Dendritic cell treated with granulocyte-macrophage colony-stimulating factor and Interleukin-4, amounts not matched to agents 40 ng/mL and 50 ng/mL, for 4 days (primary cell): ENCODE measurements around the gene ARHGAP26.

Experiments
- H3K27ac Mint-ChIP-seq: one replicate; pipeline ENCODE4 v1.8.0; 2022; ENCODE audit warnings: mild to moderate bottlenecking, mixed read lengths
- H3K27me3 Mint-ChIP-seq: one replicate; pipeline ENCODE4 v1.8.0; 2022; ENCODE audit warnings: mild to moderate bottlenecking, mixed read lengths
- H3K36me3 Mint-ChIP-seq: one replicate; pipeline ENCODE4 v1.8.0; 2022; ENCODE audit warnings: low read depth, mixed read lengths
- H3K4me1 Mint-ChIP-seq: one replicate; pipeline ENCODE4 v1.8.0; 2022; ENCODE audit warnings: low read depth, mixed read lengths
- H3K4me3 Mint-ChIP-seq: one replicate; pipeline ENCODE4 v1.8.0; 2022; ENCODE audit warnings: mild to moderate bottlenecking, moderate library complexity, mixed read lengths
- H3K9me3 Mint-ChIP-seq: one replicate; pipeline ENCODE4 v1.8.0; 2022; ENCODE audit warnings: mixed read lengths
- intact Hi-C: fragments of 100-400 bp; cut with micrococcal nuclease; formaldehyde crosslinking; loops from one replicate; pipeline ENCODE4 v1.15.0; 2022

ARHGAP26 gene

GRCh38 chr5:142803428-142804125 is 33.4 kb downstream of the ARHGAP26 start:
- H3K9me3 Mint-ChIP-seq = no peaks in the 10 kb centered on the region
- H3K27ac Mint-ChIP-seq = peak overlapping the region; percentile 87
- H3K27me3 Mint-ChIP-seq = no peaks in the 10 kb centered on the region
- no peak overlapping the region for H3K4me3 Mint-ChIP-seq
- H3K4me1 Mint-ChIP-seq = peaks cover 86% of the 10 kb centered on the region
- peaks cover 5% of the 10 kb centered on the region for H3K36me3 Mint-ChIP-seq
- intact Hi-C loops = loop anchor here (2.0 kb wide), 1 partner anchor 13 kb away; no protein-coding TSS in a partner anchor

- Mint-ChIP-seq H3K27me3 (no peaks in the 10 kb centered on the region), H3K27ac (peak overlapping the region; percentile 87), H3K36me3 (peaks cover 5% of the 10 kb centered on the region), H3K4me1 (peaks cover 87% of the 10 kb centered on the region), H3K4me3 (no peak overlapping the region), H3K9me3 (no peaks in the 10 kb centered on the region)
- intact Hi-C loops = no loop called here
These were observed 35.2 kb downstream of the ARHGAP26 start for GRCh38 chr5:142805339-142805738.

- Mint-ChIP-seq H3K27me3 (no peaks in the 10 kb centered on the region), H3K9me3 (no peaks in the 10 kb centered on the region), H3K27ac (peak overlapping the region; percentile 87), H3K4me1 (peaks cover 86% of the 10 kb centered on the region), H3K4me3 (no peak overlapping the region), H3K36me3 (peaks cover 5% of the 10 kb centered on the region)
- intact Hi-C loops = no loop called here
These were observed 36.7 kb downstream of the ARHGAP26 start for GRCh38 chr5:142806841-142807267.

GRCh38 chr5:142807372-142807911 is 37.3 kb downstream of the ARHGAP26 start:
- intact Hi-C loops = no loop called here
- Mint-ChIP-seq H3K36me3 (peaks cover 5% of the 10 kb centered on the region), H3K9me3 (no peaks in the 10 kb centered on the region), H3K27ac (peak overlapping the region; percentile 87), H3K27me3 (no peaks in the 10 kb centered on the region), H3K4me1 (peaks cover 86% of the 10 kb centered on the region), H3K4me3 (peak overlapping the region; percentile 47)

- peak overlapping the region; percentile 35 for H3K4me3 Mint-ChIP-seq
- H3K4me1 Mint-ChIP-seq = peaks cover 94% of the 10 kb centered on the region
- no peaks in the 10 kb centered on the region for H3K27me3 Mint-ChIP-seq
- H3K27ac Mint-ChIP-seq = peak overlapping the region; percentile 87
- H3K36me3 Mint-ChIP-seq = no peaks in the 10 kb centered on the region
- intact Hi-C loops = no loop called here
- H3K9me3 Mint-ChIP-seq = no peaks in the 10 kb centered on the region
These were observed 38.9 kb downstream of the ARHGAP26 start for GRCh38 chr5:142808878-142809598.

GRCh38 chr5:142810081-142810480 is 39.9 kb downstream of the ARHGAP26 start:
- Mint-ChIP-seq H3K9me3 (no peaks in the 10 kb centered on the region), H3K36me3 (no peaks in the 10 kb centered on the region), H3K27me3 (no peaks in the 10 kb centered on the region), H3K4me3 (no peak overlapping the region), H3K27ac (peak overlapping the region; percentile 87), H3K4me1 (peaks cover 97% of the 10 kb centered on the region)
- intact Hi-C loops = loop anchor here (10.0 kb wide), 1 partner anchor 55 kb away; no protein-coding TSS in a partner anchor

- H3K4me3 Mint-ChIP-seq = no peak overlapping the region
- intact Hi-C loops = loop anchor here (10.0 kb wide), 1 partner anchor 54 kb away; no protein-coding TSS in a partner anchor
- peak overlapping the region; percentile 87 for H3K27ac Mint-ChIP-seq
- H3K27me3 Mint-ChIP-seq = no peaks in the 10 kb centered on the region
- peaks cover 96% of the 10 kb centered on the region for H3K4me1 Mint-ChIP-seq
- no peaks in the 10 kb centered on the region for H3K9me3 Mint-ChIP-seq
- H3K36me3 Mint-ChIP-seq = peaks cover 6% of the 10 kb centered on the region
These were observed 40.6 kb downstream of the ARHGAP26 start for GRCh38 chr5:142810743-142811290.

GRCh38 chr5:142811866-142812557 is 41.8 kb downstream of the ARHGAP26 start:
- H3K27ac Mint-ChIP-seq = peak overlapping the region; percentile 87
- intact Hi-C loops = loop anchor here (10.0 kb wide), 1 partner anchor 53 kb away; no protein-coding TSS in a partner anchor
- no peaks in the 10 kb centered on the region for H3K27me3 Mint-ChIP-seq
- no peaks in the 10 kb centered on the region for H3K9me3 Mint-ChIP-seq
- H3K4me3 Mint-ChIP-seq = no peak overlapping the region
- H3K4me1 Mint-ChIP-seq = peaks cover 96% of the 10 kb centered on the region
- H3K36me3 Mint-ChIP-seq = peaks cover 7% of the 10 kb centered on the region

GRCh38 chr5:142813220-142813619 is 43.0 kb downstream of the ARHGAP26 start:
- peaks cover 97% of the 10 kb centered on the region for H3K4me1 Mint-ChIP-seq
- intact Hi-C loops = loop anchor here (10.0 kb wide), 1 partner anchor 52 kb away; no protein-coding TSS in a partner anchor
- H3K27ac Mint-ChIP-seq = peak overlapping the region; percentile 87
- H3K9me3 Mint-ChIP-seq = no peaks in the 10 kb centered on the region
- H3K36me3 Mint-ChIP-seq = peaks cover 7% of the 10 kb centered on the region
- H3K4me3 Mint-ChIP-seq = no peak overlapping the region
- H3K27me3 Mint-ChIP-seq = no peaks in the 10 kb centered on the region

GRCh38 chr5:142814122-142814521 is 43.9 kb downstream of the ARHGAP26 start:
- Mint-ChIP-seq H3K9me3 (no peaks in the 10 kb centered on the region), H3K4me1 (peaks cover 97% of the 10 kb centered on the region), H3K27ac (peak overlapping the region; percentile 87), H3K36me3 (peaks cover 7% of the 10 kb centered on the region), H3K4me3 (no peak overlapping the region), H3K27me3 (no peaks in the 10 kb centered on the region)
- intact Hi-C loops = loop anchor here (10.0 kb wide), 1 partner anchor 51 kb away; no protein-coding TSS in a partner anchor

GRCh38 chr5:142815469-142815868 is 45.3 kb downstream of the ARHGAP26 start:
- Mint-ChIP-seq H3K27ac (peak overlapping the region; percentile 87), H3K27me3 (no peaks in the 10 kb centered on the region), H3K36me3 (peaks cover 7% of the 10 kb centered on the region), H3K4me1 (peaks cover 97% of the 10 kb centered on the region), H3K4me3 (peak overlapping the region; percentile 14), H3K9me3 (no peaks in the 10 kb centered on the region)
- intact Hi-C loops = loop anchor here (5.0 to 10.0 kb wide), 2 partner anchors 43 to 49 kb away; partner anchors contain the start of gene ARHGAP26

GRCh38 chr5:142816531-142817430 is 46.6 kb downstream of the ARHGAP26 start:
- no peaks in the 10 kb centered on the region for H3K9me3 Mint-ChIP-seq
- peaks cover 7% of the 10 kb centered on the region for H3K36me3 Mint-ChIP-seq
- peak overlapping the region; percentile 87 for H3K27ac Mint-ChIP-seq
- intact Hi-C loops = loop anchor here (2.0 to 10.0 kb wide), 3 partner anchors 14 to 48 kb away; partner anchors contain the start of gene ARHGAP26
- H3K4me3 Mint-ChIP-seq = peak overlapping the region; percentile 59
- H3K27me3 Mint-ChIP-seq = no peaks in the 10 kb centered on the region
- H3K4me1 Mint-ChIP-seq = peaks cover 94% of the 10 kb centered on the region
